Mesodermal cell (in vitro differentiated cells): ENCODE measurements around the gene PSD.

ENCODE experiments used
- H3K27ac ChIP-seq: 2 replicates; pipeline ENCODE4 v1.7.0; 2013; ENCODE audit warnings: mild to moderate bottlenecking, low read depth, low read length, moderate library complexity; ENCODE audit not compliant: severe bottlenecking
- H3K36me3 ChIP-seq: 2 replicates; pipeline ENCODE4 v1.7.1; 2013; ENCODE audit warnings: mild to moderate bottlenecking, low read length, moderate library complexity; ENCODE audit not compliant: control insufficient read depth, insufficient read depth
- H3K4me1 ChIP-seq: one replicate; pipeline ENCODE4 v1.7.1; 2013; ENCODE audit warnings: mild to moderate bottlenecking, low read length; ENCODE audit not compliant: insufficient read depth, control insufficient read depth, poor library complexity, severe bottlenecking
- H3K4me3 ChIP-seq: 2 replicates; pipeline ENCODE4 v1.7.0; 2013; ENCODE audit warnings: low read length, control low read depth, mild to moderate bottlenecking; ENCODE audit not compliant: insufficient read depth, poor library complexity, severe bottlenecking; ENCODE audit errors: extremely low read depth
- H3K9me3 ChIP-seq: 2 replicates; pipeline ENCODE4 v1.7.1; 2013; ENCODE audit warnings: mild to moderate bottlenecking, low read length, moderate library complexity; ENCODE audit not compliant: control insufficient read depth
- WGBS, 2 experiments: methylation state at CpG; one replicate each; pipeline ENCODE4 v1.1.5; 2013; ENCODE audit warnings: missing lambda C conversion rate in 2 of 2; ENCODE audit not compliant: insufficient coverage in 2 of 2; 5-methylcytosine and 5-hydroxymethylcytosine counted together

Gene PSD

DNA sequence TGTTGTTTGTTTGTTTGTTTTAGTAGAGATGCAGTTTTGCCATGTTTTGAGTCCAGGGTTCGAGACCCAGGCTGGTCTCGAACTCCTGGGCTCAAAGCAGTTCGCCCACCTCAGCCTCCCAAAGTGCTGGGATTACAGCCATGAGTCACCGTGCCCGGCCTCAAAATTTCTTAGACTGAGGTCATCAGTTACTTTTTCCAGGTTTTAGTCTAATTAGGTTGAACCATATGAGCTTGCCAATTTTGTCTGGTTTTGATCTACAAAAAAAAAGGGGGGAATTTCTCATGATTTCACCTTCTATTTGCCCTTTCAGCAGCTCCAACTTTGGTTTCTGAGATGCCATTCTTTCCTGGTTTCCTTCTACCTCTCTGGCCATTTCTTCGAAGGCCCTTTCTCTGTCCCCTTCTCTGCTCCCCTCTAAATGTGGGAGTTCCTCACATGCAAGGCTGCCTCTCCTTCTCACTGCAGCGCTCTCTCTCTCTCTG, 8.3 kb upstream of the PSD start:
- Histone ChIP-seq H3K4me1 (peaks cover 3% of the 10 kb centered on the region), H3K4me3 (no peak overlapping the region), H3K36me3 (peaks cover 21% of the 10 kb centered on the region), H3K27ac (no peak overlapping the region), H3K9me3 (no peaks in the 10 kb centered on the region)
- WGBS, 2 experiments, result 87 to 96% methylated on average over 5 to 6 of the region's 7 CpGs

DNA sequence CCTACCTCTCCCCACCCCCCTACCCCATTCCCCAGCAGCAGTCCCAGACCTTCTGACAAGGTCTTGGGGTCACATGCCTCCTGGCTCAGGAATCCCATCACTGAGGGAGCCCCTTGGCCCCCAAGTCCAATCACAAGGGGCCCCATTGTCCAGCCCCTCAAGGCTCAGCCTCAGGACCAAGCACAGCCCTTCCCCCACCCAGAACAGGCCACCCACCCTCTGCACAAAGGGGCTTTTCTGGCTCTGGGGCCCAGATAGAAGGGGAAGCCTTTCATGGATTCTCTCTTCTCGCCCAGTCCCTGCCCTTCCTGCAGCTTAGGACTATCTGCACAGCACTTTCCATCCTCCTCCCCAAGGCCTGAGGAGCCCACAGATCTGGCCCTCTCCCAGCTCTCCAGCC, 6.9 kb upstream of the PSD start:
- no peak overlapping the region for H3K27ac ChIP-seq
- H3K4me1 ChIP-seq, result no peaks in the 10 kb centered on the region
- H3K4me3 ChIP-seq, result no peak overlapping the region
- H3K9me3 ChIP-seq, result no peaks in the 10 kb centered on the region
- peaks cover 17% of the 10 kb centered on the region for H3K36me3 ChIP-seq
- 75 to 100% methylated on average over 1 of the region's 1 CpG for WGBS, 2 experiments

DNA sequence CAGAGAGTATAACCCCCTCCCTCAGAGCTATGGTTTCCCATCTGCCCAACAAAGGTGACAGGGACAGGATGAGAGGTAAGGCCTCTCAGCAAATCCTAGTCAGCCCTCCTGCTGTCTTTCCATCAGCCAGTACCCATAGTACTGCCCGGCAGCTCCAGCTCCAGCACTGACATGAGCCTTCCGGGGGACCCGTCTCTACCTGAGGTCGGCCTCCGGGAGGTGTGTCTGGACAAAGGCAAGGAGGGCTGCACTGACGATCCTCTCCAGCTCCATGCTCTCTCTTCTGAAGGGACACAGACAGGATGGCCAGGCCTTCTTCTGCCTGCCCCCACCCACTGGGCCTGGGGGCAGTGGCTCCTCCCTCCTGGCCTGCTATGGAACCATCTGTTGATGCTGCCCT, 6.3 kb upstream of the PSD start:
- no peak overlapping the region for H3K27ac ChIP-seq
- H3K36me3 ChIP-seq, result peaks cover 16% of the 10 kb centered on the region
- no peaks in the 10 kb centered on the region for H3K9me3 ChIP-seq
- WGBS, 2 experiments, result 91 to 97% methylated on average over 6 of the region's 6 CpGs
- no peak overlapping the region for H3K4me3 ChIP-seq
- H3K4me1 ChIP-seq, result no peaks in the 10 kb centered on the region

DNA sequence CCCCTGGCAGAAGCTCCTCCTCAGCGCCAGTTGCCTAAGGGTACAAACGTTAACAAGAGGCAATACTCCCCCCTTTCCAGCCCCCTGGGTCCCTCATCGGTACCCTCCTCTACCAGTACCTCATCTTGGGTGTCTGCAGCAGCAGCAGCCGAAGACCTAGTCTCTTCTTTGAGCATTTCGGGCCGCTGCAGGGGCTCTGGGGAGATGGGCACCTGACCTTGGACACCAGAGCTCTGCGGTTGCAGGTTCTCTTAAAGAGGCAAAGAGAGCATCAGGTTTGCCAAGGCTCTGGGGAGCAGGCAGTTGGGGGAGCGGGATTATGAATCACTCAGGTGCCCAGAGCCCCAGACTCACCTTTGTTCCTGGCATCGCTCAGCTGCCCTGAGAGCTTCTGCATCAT, 5.6 kb upstream of the PSD start:
- H3K9me3 ChIP-seq, result no peaks in the 10 kb centered on the region
- 96 to 100% methylated on average over 3 to 5 of the region's 9 CpGs for WGBS, 2 experiments

DNA sequence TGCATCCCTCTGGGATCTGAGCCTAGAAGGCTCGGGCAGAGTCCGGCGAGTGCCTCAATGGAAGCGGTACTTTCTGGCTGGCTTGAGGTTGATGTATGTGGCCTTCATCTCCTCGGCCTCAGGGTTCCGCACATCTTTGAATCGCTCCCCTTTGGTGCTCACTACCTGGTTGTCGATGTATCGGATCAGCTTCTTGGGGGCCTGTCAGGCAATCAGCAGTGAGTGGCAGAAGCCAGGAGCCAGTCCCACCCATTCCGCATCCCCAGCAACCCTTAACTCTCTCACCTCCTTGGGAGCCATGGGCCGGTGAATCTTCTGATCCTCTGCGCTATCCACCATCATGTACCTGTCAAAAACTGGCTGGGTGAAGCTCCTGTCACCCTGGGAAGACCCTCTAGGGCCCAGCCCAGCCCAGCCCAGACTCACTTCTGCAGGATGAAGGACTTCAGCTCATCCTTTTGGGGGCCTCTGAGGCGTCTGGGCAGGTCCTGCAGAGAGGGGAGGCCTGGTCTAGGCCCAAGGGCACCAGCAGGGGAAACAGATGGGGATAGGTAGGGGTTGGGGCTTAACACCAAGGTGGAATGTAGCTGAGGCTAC, 4.9 kb upstream of the PSD start:
- H3K4me3 ChIP-seq, result no peak overlapping the region
- H3K27ac ChIP-seq, result no peak overlapping the region
- H3K9me3 ChIP-seq, result no peaks in the 10 kb centered on the region
- peaks cover 16% of the 10 kb centered on the region for H3K36me3 ChIP-seq
- 88 to 97% methylated on average over 11 to 12 of the region's 13 CpGs for WGBS, 2 experiments
- peaks cover 6% of the 10 kb centered on the region for H3K4me1 ChIP-seq

More for the DNA sequence above, 5.6 kb upstream of the PSD start:
- H3K4me1 ChIP-seq, result peaks cover 3% of the 10 kb centered on the region
- H3K36me3 ChIP-seq, result peaks cover 16% of the 10 kb centered on the region
- no peak overlapping the region for H3K27ac ChIP-seq
- H3K4me3 ChIP-seq, result no peak overlapping the region

DNA sequence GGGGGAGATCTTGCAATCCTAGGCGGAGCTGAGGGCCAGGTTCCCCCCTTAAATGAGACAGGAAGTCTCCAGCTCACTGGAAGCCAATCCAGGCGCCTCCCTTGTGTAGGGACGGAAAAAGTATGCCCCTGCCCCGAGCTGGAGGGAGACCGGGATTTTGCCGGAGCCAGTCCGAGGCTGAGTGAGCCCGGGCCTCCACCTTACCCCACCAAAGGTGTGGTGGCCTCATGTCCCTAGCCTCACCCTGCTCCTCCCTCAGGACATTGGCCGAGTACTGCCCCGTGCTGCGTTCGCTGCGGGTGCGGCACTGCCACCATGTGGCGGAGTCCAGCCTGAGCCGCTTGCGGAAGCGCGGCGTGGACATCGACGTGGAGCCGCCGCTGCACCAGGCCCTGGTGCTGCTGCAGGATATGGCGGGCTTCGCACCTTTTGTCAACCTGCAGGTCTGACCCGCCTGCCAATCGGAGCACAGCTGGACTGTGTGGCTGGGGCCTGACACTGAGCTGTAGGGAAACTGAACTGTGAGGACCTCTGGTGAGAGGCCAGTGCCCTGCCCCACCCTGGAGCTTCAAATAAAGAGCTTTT, 4.1 kb upstream of the PSD start:
- no peak overlapping the region for H3K27ac ChIP-seq

DNA sequence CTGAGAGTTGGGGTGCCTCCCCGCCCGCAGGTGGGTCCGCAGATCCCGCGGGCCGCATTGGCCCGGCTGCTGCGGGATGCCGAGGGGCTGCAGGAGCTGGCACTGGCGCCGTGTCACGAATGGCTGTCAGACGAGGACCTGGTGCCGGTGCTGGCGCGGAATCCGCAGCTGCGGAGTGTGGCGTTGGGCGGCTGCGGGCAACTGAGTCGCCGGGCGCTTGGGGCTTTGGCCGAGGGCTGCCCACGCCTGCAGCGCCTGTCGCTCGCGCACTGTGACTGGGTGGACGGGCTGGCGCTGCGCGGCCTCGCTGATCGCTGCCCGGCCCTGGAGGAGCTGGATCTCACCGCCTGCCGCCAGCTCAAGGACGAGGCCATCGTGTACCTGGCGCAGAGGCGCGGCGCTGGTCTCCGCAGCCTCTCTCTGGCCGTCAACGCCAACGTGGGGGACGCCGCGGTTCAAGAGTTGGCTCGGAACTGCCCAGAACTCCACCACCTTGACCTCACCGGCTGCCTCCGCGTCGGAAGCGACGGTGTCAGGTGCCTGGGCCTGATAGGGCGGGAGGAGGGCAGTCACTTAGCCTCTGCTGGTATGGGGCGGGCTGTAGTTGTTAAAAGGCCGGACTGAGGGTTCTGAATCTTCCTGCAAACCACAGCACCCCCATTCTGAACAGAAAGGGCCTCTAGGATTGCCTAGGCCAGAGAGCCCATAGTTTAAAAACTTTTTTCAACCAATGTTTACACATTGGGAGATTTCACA, 3.4 kb upstream of the PSD start:
- Histone ChIP-seq H3K4me1 (peaks cover 6% of the 10 kb centered on the region), H3K4me3 (peak overlapping the region; percentile 78), H3K36me3 (peaks cover 16% of the 10 kb centered on the region), H3K27ac (no peak overlapping the region), H3K9me3 (no peaks in the 10 kb centered on the region)
- WGBS, 2 experiments, result 6 to 7% methylated on average over 53 to 56 of the region's 62 CpGs

More for the DNA sequence above, 4.1 kb upstream of the PSD start:
- Histone ChIP-seq H3K4me3 (peak overlapping the region; percentile 78), H3K4me1 (peaks cover 6% of the 10 kb centered on the region), H3K36me3 (peaks cover 16% of the 10 kb centered on the region), H3K9me3 (no peaks in the 10 kb centered on the region)
- WGBS, 2 experiments, result 23 to 25% methylated on average over 23 to 28 of the region's 28 CpGs

DNA sequence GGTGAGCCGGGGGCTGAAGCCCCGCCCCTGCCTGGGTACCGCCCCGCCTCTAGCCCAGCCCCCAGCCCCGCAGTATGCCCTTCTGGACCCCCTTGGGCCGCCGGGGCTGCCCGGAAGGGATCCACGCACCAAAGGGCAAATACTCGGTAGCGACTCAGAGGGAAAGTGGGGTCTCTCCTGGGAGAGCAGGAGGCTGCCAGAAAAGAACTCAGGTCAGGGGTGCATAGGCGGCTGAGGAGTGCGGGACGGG, 2.8 kb upstream of the PSD start:
- peaks cover 6% of the 10 kb centered on the region for H3K4me1 ChIP-seq
- H3K4me3 ChIP-seq, result peak overlapping the region; percentile 78
- 2 to 3% methylated on average over 12 to 13 of the region's 14 CpGs for WGBS, 2 experiments
- no peaks in the 10 kb centered on the region for H3K9me3 ChIP-seq
- no peak overlapping the region for H3K27ac ChIP-seq
- H3K36me3 ChIP-seq, result peaks cover 16% of the 10 kb centered on the region

DNA sequence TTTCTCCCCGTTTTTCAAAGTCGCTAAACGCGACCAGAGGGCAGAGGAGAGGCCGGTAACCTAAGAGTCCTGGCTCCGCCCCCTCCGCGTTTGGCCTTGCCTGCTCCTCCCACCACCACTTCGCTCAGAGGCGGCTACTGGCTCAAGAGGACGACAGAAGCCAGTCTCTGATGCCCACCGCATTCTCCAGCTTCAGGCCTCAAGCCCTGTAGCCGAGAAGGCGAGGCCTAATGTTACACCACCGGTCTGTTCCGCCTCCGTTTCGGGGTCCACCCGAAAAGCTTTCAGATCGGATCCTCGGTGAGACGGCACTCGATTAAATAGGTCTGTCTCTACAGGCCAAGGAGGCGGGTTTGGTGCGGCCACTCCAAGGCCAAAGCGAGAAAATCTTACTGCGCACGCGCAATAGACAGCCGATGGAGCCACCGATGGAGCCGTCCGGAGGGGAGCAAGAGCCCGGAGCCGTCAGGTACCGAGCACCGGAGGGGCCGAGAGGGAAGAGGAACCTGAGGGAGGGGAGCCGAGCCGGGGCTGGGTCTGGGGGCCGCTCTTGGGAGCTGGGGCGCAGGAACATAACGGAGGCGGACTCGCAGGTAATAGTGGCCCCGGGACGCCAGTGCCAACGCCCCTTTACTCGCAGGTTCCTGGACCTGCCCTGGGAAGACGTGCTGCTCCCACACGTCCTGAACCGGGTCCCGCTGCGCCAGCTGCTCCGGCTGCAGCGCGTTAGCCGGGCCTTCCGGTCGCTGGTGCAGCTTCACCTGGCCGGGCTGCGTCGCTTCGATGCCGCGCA, 2.3 kb upstream of the PSD start, which contains the start of gene FBXL15:
FBXL15 (plus strand) TSS at position 123 of the 793 bp plus-strand sequence; CDS start at position 417, 294 bp downstream.
- Histone ChIP-seq H3K27ac (peak within 1 kb of the TSS; percentile 81), H3K4me3 (peak within 1 kb of the TSS; percentile 78), H3K36me3 (peaks cover 16% of the 10 kb centered on the region), H3K4me1 (peaks cover 6% of the 10 kb centered on the region), H3K9me3 (no peaks in the 10 kb centered on the region)
- WGBS, 2 experiments, result 0 to 1% methylated on average over 60 to 65 of the region's 66 CpGs

DNA sequence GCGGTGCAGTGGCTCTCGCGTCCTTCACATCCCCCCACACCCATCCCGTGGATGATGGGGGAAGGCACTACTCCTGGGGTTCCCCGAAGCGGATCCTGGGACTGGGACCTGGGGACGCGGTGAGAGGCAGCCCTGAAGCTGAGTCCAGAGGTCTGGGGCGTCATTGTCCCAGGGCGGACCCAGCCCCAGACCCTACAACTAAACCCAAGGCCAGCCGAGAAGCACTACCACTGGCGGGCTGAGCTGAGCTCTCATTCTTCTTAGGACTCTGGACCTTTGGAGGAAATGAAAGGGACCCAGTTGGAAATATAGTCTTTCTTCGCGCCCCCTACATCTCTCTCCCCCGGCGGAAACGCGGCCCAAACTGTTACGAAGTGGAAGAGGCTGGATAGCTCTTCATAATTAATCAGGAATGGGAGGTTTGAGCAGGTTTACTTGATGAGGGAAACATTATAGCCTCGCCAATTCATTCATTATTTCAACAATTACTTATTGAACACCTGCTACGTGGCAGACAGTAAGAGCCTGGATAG, 1.7 kb upstream of the PSD start:
- WGBS, 2 experiments, result 0% methylated on average over 3 to 7 of the region's 21 CpGs
- H3K27ac ChIP-seq, result peak overlapping the region; percentile 81

More for the DNA sequence above, 1.7 kb upstream of the PSD start:
- peaks cover 6% of the 10 kb centered on the region for H3K4me1 ChIP-seq
- peaks cover 16% of the 10 kb centered on the region for H3K36me3 ChIP-seq
- no peaks in the 10 kb centered on the region for H3K9me3 ChIP-seq
- peak overlapping the region; percentile 78 for H3K4me3 ChIP-seq
